ENCODE measurements around the gene CACHD1. TPM values are rescaled to one million over a fixed set of nuclear protein-coding genes. Genes with fewer than 3 reads are reported as not detected.

CACHD1 gene
- total RNA-seq, 2 experiments from 2014 or later = not detected

DNA sequence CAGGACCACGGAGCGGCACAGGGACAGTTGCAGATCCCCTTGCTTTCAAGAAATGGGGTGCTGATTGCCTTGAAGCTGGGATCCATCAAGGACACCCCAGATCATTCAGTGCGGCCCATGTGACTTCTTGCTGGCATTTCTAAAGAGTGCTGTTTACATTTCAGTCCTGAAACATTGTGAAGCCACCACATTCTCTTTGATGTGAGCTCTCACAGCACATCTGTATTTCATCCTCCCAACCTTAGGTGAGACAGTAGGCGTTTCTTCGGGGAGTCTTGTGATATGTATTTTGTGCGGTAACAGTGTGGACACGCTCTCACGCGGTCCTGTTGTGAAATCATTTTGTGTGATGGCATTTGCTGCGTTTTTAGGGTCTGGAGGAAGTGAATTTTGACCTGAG, 57.2 kb downstream of the CACHD1 start:
- POLR2A ChIA-PET = no interaction called here
- Histone ChIP-seq H3K4me3 (ENCODE audit: low read depth, low read length, poor library complexity, severe bottlenecking) (no peak overlapping the region), H3K79me2 (ENCODE audit: insufficient read depth, low read depth, low read length) (no peaks in the 10 kb centered on the region), H3K4me2 (ENCODE audit: low read length) (no peak overlapping the region), H4K20me1 (ENCODE audit: insufficient read depth, low read length) (no peaks in the 10 kb centered on the region), H3K9me2 (ENCODE audit: insufficient read depth, low read length) (no peaks in the 10 kb centered on the region), H3K27ac (ENCODE audit: low read depth, low read length, poor library complexity, severe bottlenecking) (no peak overlapping the region), H3K4me1 (ENCODE audit: insufficient read depth, low read length, poor library complexity, severe bottlenecking) (no peaks in the 10 kb centered on the region), H3K36me3 (ENCODE audit: insufficient read depth, low read length) (no peaks in the 10 kb centered on the region), H2AFZ (ENCODE audit: low read length) (no peak overlapping the region), H3K9me3 (ENCODE audit: low read length) (no peaks in the 10 kb centered on the region)
- intact Hi-C loops (cut with micrococcal nuclease; ENCODE audit: unreplicated experiment) = no loop called here
- TF ChIP-seq, protein P1, sequence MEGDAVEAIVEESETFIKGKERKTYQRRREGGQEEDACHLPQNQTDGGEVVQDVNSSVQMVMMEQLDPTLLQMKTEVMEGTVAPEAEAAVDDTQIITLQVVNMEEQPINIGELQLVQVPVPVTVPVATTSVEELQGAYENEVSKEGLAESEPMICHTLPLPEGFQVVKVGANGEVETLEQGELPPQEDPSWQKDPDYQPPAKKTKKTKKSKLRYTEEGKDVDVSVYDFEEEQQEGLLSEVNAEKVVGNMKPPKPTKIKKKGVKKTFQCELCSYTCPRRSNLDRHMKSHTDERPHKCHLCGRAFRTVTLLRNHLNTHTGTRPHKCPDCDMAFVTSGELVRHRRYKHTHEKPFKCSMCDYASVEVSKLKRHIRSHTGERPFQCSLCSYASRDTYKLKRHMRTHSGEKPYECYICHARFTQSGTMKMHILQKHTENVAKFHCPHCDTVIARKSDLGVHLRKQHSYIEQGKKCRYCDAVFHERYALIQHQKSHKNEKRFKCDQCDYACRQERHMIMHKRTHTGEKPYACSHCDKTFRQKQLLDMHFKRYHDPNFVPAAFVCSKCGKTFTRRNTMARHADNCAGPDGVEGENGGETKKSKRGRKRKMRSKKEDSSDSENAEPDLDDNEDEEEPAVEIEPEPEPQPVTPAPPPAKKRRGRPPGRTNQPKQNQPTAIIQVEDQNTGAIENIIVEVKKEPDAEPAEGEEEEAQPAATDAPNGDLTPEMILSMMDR (conservative IDR thresholded peaks at IDR 0.05; ENCODE audit: low read length) = no peak
- TF ChIP-seq EZH2phosphoT487 (IDR thresholded peaks at IDR 0.05; ENCODE audit: borderline replicate concordance, low read depth, low read length) = no peak
- no peak for DNase-seq (ENCODE audit: low spot score)
- CTCF ChIA-PET (ENCODE audit: unreplicated experiment) = no interaction called here
- BruUV-seq (replicated peaks) = no TSS peak

DNA sequence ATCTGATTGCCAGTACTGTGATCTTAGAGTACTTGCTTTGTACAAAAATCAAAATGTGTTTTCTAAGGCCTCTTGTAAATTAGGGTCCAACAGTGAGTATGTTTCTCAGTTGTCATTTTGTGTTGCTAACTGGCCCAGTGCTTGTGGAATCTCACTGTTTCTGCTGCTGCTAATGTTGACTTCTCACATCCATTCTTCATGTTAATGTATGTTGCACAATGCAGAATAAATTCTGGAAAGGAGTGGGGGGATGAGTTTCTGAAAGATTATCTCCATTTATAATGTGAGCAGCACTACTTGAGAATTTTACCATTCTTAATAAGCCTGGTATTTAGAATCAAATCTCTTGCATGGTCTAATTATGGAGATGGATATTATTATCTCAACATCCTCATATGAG, 57.9 kb downstream of the CACHD1 start:
- TF ChIP-seq, protein P1 (conservative IDR thresholded peaks at IDR 0.05; ENCODE audit: low read length) = no peak
- no peak for TF ChIP-seq EZH2phosphoT487 (IDR thresholded peaks at IDR 0.05; ENCODE audit: borderline replicate concordance, low read depth, low read length)
- Histone ChIP-seq H2AFZ (ENCODE audit: low read length) (no peak overlapping the region), H3K4me2 (ENCODE audit: low read length) (no peak overlapping the region), H3K27ac (ENCODE audit: low read depth, low read length, poor library complexity, severe bottlenecking) (no peak overlapping the region), H3K4me1 (ENCODE audit: insufficient read depth, low read length, poor library complexity, severe bottlenecking) (no peaks in the 10 kb centered on the region), H3K9me2 (ENCODE audit: insufficient read depth, low read length) (no peaks in the 10 kb centered on the region), H3K36me3 (ENCODE audit: insufficient read depth, low read length) (no peaks in the 10 kb centered on the region), H3K4me3 (ENCODE audit: low read depth, low read length, poor library complexity, severe bottlenecking) (no peak overlapping the region), H3K9me3 (ENCODE audit: low read length) (no peaks in the 10 kb centered on the region), H4K20me1 (ENCODE audit: insufficient read depth, low read length) (no peaks in the 10 kb centered on the region), H3K79me2 (ENCODE audit: insufficient read depth, low read depth, low read length) (no peaks in the 10 kb centered on the region)
- ChIA-PET CTCF (ENCODE audit: unreplicated experiment) (no interaction called here), POLR2A (no interaction called here)
- intact Hi-C loops (cut with micrococcal nuclease; ENCODE audit: unreplicated experiment) = no loop called here
- BruUV-seq (replicated peaks) = no TSS peak
- no peak for DNase-seq (ENCODE audit: low spot score)

DNA sequence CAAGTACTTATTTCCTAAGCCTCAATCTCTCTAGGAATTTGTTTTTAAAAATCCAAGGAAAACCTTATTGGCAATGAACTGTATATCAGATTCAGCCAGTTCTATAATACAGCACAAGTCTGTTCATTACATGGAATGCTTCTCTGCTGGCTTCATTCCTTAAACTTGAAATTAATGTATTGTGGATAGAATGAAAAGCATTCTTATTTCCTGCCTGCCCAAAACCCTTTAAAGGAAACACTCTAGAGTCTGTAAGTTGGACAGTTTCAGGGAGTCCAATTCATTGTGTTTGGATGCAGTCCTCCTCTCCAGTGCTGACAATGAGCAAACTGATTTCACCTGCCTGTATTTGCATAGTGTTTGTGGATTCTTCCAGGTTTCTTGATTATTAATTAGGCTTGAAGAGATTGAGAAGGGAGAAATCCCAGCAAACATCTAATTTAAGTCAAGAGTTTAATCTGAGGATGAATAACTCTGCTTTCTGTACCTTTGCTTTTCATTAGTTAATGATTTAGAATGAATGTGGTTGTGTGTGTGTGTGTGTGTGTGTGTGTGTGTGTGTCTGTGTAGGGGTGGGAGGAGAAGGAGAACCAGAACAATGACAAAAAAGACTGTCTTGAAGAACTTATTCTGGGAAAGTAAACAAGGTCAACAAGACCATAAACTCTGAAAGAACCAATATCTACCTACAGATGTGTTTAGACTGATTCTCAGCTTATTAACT, 61.2 kb downstream of the CACHD1 start:
- DNase-seq (ENCODE audit: low spot score) = no peak
- CTCF ChIA-PET (ENCODE audit: unreplicated experiment) = no interaction called here

More for the DNA sequence above, 61.2 kb downstream of the CACHD1 start:
- no peak overlapping the region for H2AFZ ChIP-seq (ENCODE audit: low read length)
- H3K9me2 ChIP-seq (ENCODE audit: insufficient read depth, low read length) = no peaks in the 10 kb centered on the region
- H3K4me1 ChIP-seq (ENCODE audit: insufficient read depth, low read length, poor library complexity, severe bottlenecking) = no peaks in the 10 kb centered on the region
- no peak overlapping the region for H3K4me2 ChIP-seq (ENCODE audit: low read length)
- no peaks in the 10 kb centered on the region for H3K79me2 ChIP-seq (ENCODE audit: insufficient read depth, low read depth, low read length)
- POLR2A ChIA-PET = interaction anchor here (0.6 kb wide), 2 partner anchors 15 to 134 kb away, joined by 4 to 7 read pairs; no protein-coding TSS in a partner anchor
- no peaks in the 10 kb centered on the region for H3K36me3 ChIP-seq (ENCODE audit: insufficient read depth, low read length)
- intact Hi-C loops (cut with micrococcal nuclease; ENCODE audit: unreplicated experiment) = no loop called here
- no TSS peak for BruUV-seq (replicated peaks)
- H3K27ac ChIP-seq (ENCODE audit: low read depth, low read length, poor library complexity, severe bottlenecking) = no peak overlapping the region
- H4K20me1 ChIP-seq (ENCODE audit: insufficient read depth, low read length) = no peaks in the 10 kb centered on the region
- H3K9me3 ChIP-seq (ENCODE audit: low read length) = no peaks in the 10 kb centered on the region
- TF ChIP-seq EZH2phosphoT487 (IDR thresholded peaks at IDR 0.05; ENCODE audit: borderline replicate concordance, low read depth, low read length) = no peak
- TF ChIP-seq, protein P1 (conservative IDR thresholded peaks at IDR 0.05; ENCODE audit: low read length) = no peak
- H3K4me3 ChIP-seq (ENCODE audit: low read depth, low read length, poor library complexity, severe bottlenecking) = no peak overlapping the region
